Lower lobe of right lung (tissue), 2 donors: ENCODE results near the gene GPRC5A. TPM values are rescaled to one million over a fixed set of nuclear protein-coding genes. Genes with fewer than 3 reads are reported as not detected.

Source experiments
- ATAC-seq, 2 donors: fragments of 200-7000 bp; cut with Tn5 transposase; one replicate each; pipeline ENCODE4 v1.9.1; 2020 to 2022; ENCODE audit warnings: mild to moderate bottlenecking in 2 of 2, moderate library complexity in 2 of 2
- DNase-seq: peaks from one replicate; pipeline ENCODE4 v3.0.0-alpha.2; 2020
- H3K27ac ChIP-seq: fragments of 200-600 bp; one replicate; pipeline ENCODE4 v1.8.0; 2022
- H3K27me3 ChIP-seq: fragments of 200-600 bp; one replicate; pipeline ENCODE4 v1.8.0; 2022; ENCODE audit warnings: low read depth
- H3K36me3 ChIP-seq: fragments of 200-600 bp; one replicate; pipeline ENCODE4 v1.8.0; 2022; ENCODE audit warnings: mild to moderate bottlenecking
- H3K4me1 ChIP-seq: fragments of 200-600 bp; one replicate; pipeline ENCODE4 v1.8.0; 2022
- H3K4me3 ChIP-seq: fragments of 200-600 bp; one replicate; pipeline ENCODE4 v1.8.0; 2022; ENCODE audit warnings: mild to moderate bottlenecking
- H3K9me3 ChIP-seq: fragments of 200-600 bp; one replicate; pipeline ENCODE4 v1.8.0; 2022
- CTCF ChIP-seq: fragments of 200-600 bp; IDR thresholded peaks from one replicate; pipeline ENCODE4 v1.8.0; 2022; ENCODE audit warnings: antibody characterized with exemption, mild to moderate bottlenecking
- intact Hi-C: fragments of 100-400 bp; cut with DNase I; formaldehyde crosslinking; loops from one replicate; pipeline ENCODE4 v1.11.0; 2022
- total RNA-seq: library from RNA; stranded (reverse); fragmentation: NEBNext Ultra II Directional; extraction: Animal tissue kit (Norgen Biotek cat#: 25700); gene quantifications from one replicate; pipeline ENCODE4 v1.2.1, GENCODE V29; 2021
- donor health status: DM: no; HTN: yes; CAD: no; lungs with severe emphysema.

GPRC5A gene
- total RNA-seq, 1 donor from 2014 or later = 482 TPM

GRCh38 chr12:12908711-12909110 is 17.3 kb downstream of the GPRC5A start:
- no peak for DNase-seq
- no peak for TF ChIP-seq CTCF
- H3K27me3 ChIP-seq = no peaks in the 10 kb centered on the region
- peaks cover 20% of the 10 kb centered on the region for H3K4me1 ChIP-seq
- peak overlapping the region; percentile 9 for H3K4me3 ChIP-seq
- no peak overlapping the region for H3K27ac ChIP-seq
- no peak for ATAC-seq
- no peaks in the 10 kb centered on the region for H3K9me3 ChIP-seq
- intact Hi-C loops = no loop called here
- H3K36me3 ChIP-seq = peaks cover 24% of the 10 kb centered on the region

GRCh38 chr12:12909228-12909994 is 18.0 kb downstream of the GPRC5A start:
- no peaks in the 10 kb centered on the region for H3K9me3 ChIP-seq
- no peak for TF ChIP-seq CTCF
- peak overlapping the region; percentile 26 for H3K27ac ChIP-seq
- no peak for ATAC-seq
- H3K36me3 ChIP-seq = peaks cover 24% of the 10 kb centered on the region
- intact Hi-C loops = no loop called here
- H3K4me3 ChIP-seq = peak overlapping the region; percentile 14
- H3K27me3 ChIP-seq = no peaks in the 10 kb centered on the region
- no peak for DNase-seq
- H3K4me1 ChIP-seq = peaks cover 20% of the 10 kb centered on the region

- intact Hi-C loops = loop anchor here (10.0 kb wide), 1 partner anchor 325 kb away; no protein-coding TSS in a partner anchor
- peak; percentile 48 to 64 for ATAC-seq
- peak overlapping the region; percentile 5 for H3K4me3 ChIP-seq
Observed at GRCh38 chr12:12909995-12910420, 18.6 kb downstream of the GPRC5A start.

GRCh38 chr12:12912711-12913110 is 21.3 kb downstream of the GPRC5A start:
- Histone ChIP-seq H3K4me1 (peaks cover 34% of the 10 kb centered on the region), H3K27me3 (no peaks in the 10 kb centered on the region), H3K4me3 (no peak overlapping the region), H3K9me3 (no peaks in the 10 kb centered on the region), H3K27ac (no peak overlapping the region), H3K36me3 (peaks cover 31% of the 10 kb centered on the region)
- ATAC-seq (no peak), DNase-seq (no peak)
- intact Hi-C loops = loop anchor here (10.0 kb wide), 1 partner anchor 322 kb away; no protein-coding TSS in a partner anchor
- no peak for TF ChIP-seq CTCF

More at GRCh38 chr12:12909995-12910420, 18.6 kb downstream of the GPRC5A start:
- H3K27ac ChIP-seq = peak overlapping the region; percentile 26
- H3K9me3 ChIP-seq = no peaks in the 10 kb centered on the region
- no peaks in the 10 kb centered on the region for H3K27me3 ChIP-seq
- H3K36me3 ChIP-seq = peaks cover 24% of the 10 kb centered on the region
- no peak for DNase-seq
- H3K4me1 ChIP-seq = peaks cover 20% of the 10 kb centered on the region
- no peak for TF ChIP-seq CTCF

- Histone ChIP-seq H3K4me3 (no peak overlapping the region), H3K36me3 (peaks cover 20% of the 10 kb centered on the region), H3K9me3 (no peaks in the 10 kb centered on the region), H3K27ac (peak overlapping the region; percentile 39), H3K27me3 (no peaks in the 10 kb centered on the region), H3K4me1 (peaks cover 16% of the 10 kb centered on the region)
- no peak for TF ChIP-seq CTCF
- intact Hi-C loops = loop anchor here (10.0 kb wide), 1 partner anchor 319 kb away; no protein-coding TSS in a partner anchor
- no peak for DNase-seq
- ATAC-seq = peak in 1 of 2 donors; percentile 3
Observed at GRCh38 chr12:12915656-12916055, 24.3 kb downstream of the GPRC5A start.
